Activated CD4-positive, alpha-beta T cell treated with anti-CD3 and anti-CD28 coated beads, Interleukin-2, amount 10 ng/mL, durations not matched to agents 24 days and 14 days (primary cell): ENCODE measurements around the gene AGAP5. TPM values are rescaled to one million over a fixed set of nuclear protein-coding genes. Genes with fewer than 3 reads are reported as not detected.

Experiments used
- DNase-seq: peaks from one replicate; pipeline ENCODE4 v3.0.0; 2022
- H3K27ac Mint-ChIP-seq: one replicate; pipeline ENCODE4 v1.8.0; 2022; ENCODE audit warnings: mild to moderate bottlenecking, mixed read lengths
- H3K27me3 Mint-ChIP-seq: one replicate; pipeline ENCODE4 v1.8.0; 2022; ENCODE audit warnings: mixed read lengths
- H3K36me3 Mint-ChIP-seq: one replicate; pipeline ENCODE4 v1.8.0; 2022; ENCODE audit warnings: low read depth, mild to moderate bottlenecking, mixed read lengths
- H3K4me1 Mint-ChIP-seq: one replicate; pipeline ENCODE4 v1.8.0; 2021; ENCODE audit warnings: mixed read lengths
- H3K4me3 Mint-ChIP-seq: one replicate; pipeline ENCODE4 v1.8.0; 2022; ENCODE audit warnings: mild to moderate bottlenecking, moderate library complexity, mixed read lengths
- H3K9me3 Mint-ChIP-seq: one replicate; pipeline ENCODE4 v1.8.0; 2021; ENCODE audit warnings: mixed read lengths
- intact Hi-C: fragments of 100-400 bp; cut with micrococcal nuclease; formaldehyde crosslinking; loops from one replicate; pipeline ENCODE4 v1.15.1; 2023
- total RNA-seq: library from RNA; stranded (reverse); gene quantifications from 2 replicates; pipeline ENCODE4 v1.2.3, GENCODE V29; 2022

The AGAP5 gene
- total RNA-seq, 1 donor from 2014 or later = 13.9 TPM

GRCh38 chr10:73655257-73655989 is 42.5 kb downstream of the AGAP5 start:
- intact Hi-C loops = no loop called here
- Mint-ChIP-seq H3K4me3 (no peak overlapping the region), H3K4me1 (peaks cover 7% of the 10 kb centered on the region)

GRCh38 chr10:73653701-73654100 is 44.2 kb downstream of the AGAP5 start:
- Mint-ChIP-seq H3K9me3 (no peaks in the 10 kb centered on the region), H3K27ac (no peak overlapping the region), H3K27me3 (peaks cover 3% of the 10 kb centered on the region), H3K4me1 (peaks cover 7% of the 10 kb centered on the region), H3K36me3 (no peaks in the 10 kb centered on the region), H3K4me3 (no peak overlapping the region)
- intact Hi-C loops = no loop called here
- no peak for DNase-seq

More at GRCh38 chr10:73655257-73655989, 42.5 kb downstream of the AGAP5 start:
- Mint-ChIP-seq H3K36me3 (no peaks in the 10 kb centered on the region), H3K9me3 (no peaks in the 10 kb centered on the region), H3K27ac (no peak overlapping the region), H3K27me3 (peaks cover 3% of the 10 kb centered on the region)
- DNase-seq = no peak

GRCh38 chr10:73653195-73653594 is 44.7 kb downstream of the AGAP5 start:
- H3K9me3 Mint-ChIP-seq = no peaks in the 10 kb centered on the region
- DNase-seq = no peak
- intact Hi-C loops = no loop called here
- no peak overlapping the region for H3K4me3 Mint-ChIP-seq
- peaks cover 3% of the 10 kb centered on the region for H3K27me3 Mint-ChIP-seq
- H3K4me1 Mint-ChIP-seq = peaks cover 7% of the 10 kb centered on the region
- no peak overlapping the region for H3K27ac Mint-ChIP-seq
- no peaks in the 10 kb centered on the region for H3K36me3 Mint-ChIP-seq

- intact Hi-C loops = no loop called here
- Mint-ChIP-seq H3K4me3 (no peak overlapping the region), H3K36me3 (no peaks in the 10 kb centered on the region), H3K27me3 (peaks cover 3% of the 10 kb centered on the region), H3K27ac (no peak overlapping the region), H3K4me1 (peaks cover 6% of the 10 kb centered on the region), H3K9me3 (no peaks in the 10 kb centered on the region)
- no peak for DNase-seq
These were observed 47.2 kb downstream of the AGAP5 start for GRCh38 chr10:73650537-73651331.

GRCh38 chr10:73649876-73650536 is 47.9 kb downstream of the AGAP5 start:
- no peaks in the 10 kb centered on the region for H3K9me3 Mint-ChIP-seq
- peaks cover 5% of the 10 kb centered on the region for H3K27me3 Mint-ChIP-seq
- H3K4me3 Mint-ChIP-seq = no peak overlapping the region
- no peak overlapping the region for H3K27ac Mint-ChIP-seq
- peaks cover 7% of the 10 kb centered on the region for H3K4me1 Mint-ChIP-seq
- intact Hi-C loops = no loop called here
- no peak for DNase-seq
- H3K36me3 Mint-ChIP-seq = no peaks in the 10 kb centered on the region

- H3K4me1 Mint-ChIP-seq = peaks cover 13% of the 10 kb centered on the region
- H3K9me3 Mint-ChIP-seq = no peaks in the 10 kb centered on the region
- H3K27me3 Mint-ChIP-seq = peaks cover 7% of the 10 kb centered on the region
- no peaks in the 10 kb centered on the region for H3K36me3 Mint-ChIP-seq
- DNase-seq = no peak
- H3K4me3 Mint-ChIP-seq = no peak overlapping the region
- no peak overlapping the region for H3K27ac Mint-ChIP-seq
- intact Hi-C loops = no loop called here
These were observed 48.7 kb downstream of the AGAP5 start for GRCh38 chr10:73648975-73649829.

- Mint-ChIP-seq H3K4me3 (peak overlapping the region; percentile 68), H3K4me1 (peaks cover 21% of the 10 kb centered on the region), H3K36me3 (no peaks in the 10 kb centered on the region), H3K9me3 (no peaks in the 10 kb centered on the region), H3K27me3 (peaks cover 7% of the 10 kb centered on the region), H3K27ac (no peak overlapping the region)
- DNase-seq = no peak
- intact Hi-C loops = no loop called here
These were observed 49.8 kb downstream of the AGAP5 start for GRCh38 chr10:73647875-73648651.

- DNase-seq = peak; percentile 77
- H3K4me1 Mint-ChIP-seq = peaks cover 21% of the 10 kb centered on the region
- peaks cover 7% of the 10 kb centered on the region for H3K27me3 Mint-ChIP-seq
- H3K36me3 Mint-ChIP-seq = no peaks in the 10 kb centered on the region
- no peak overlapping the region for H3K27ac Mint-ChIP-seq
- H3K4me3 Mint-ChIP-seq = peak overlapping the region; percentile 68
- intact Hi-C loops = no loop called here
- no peaks in the 10 kb centered on the region for H3K9me3 Mint-ChIP-seq
These were observed 50.6 kb downstream of the AGAP5 start for GRCh38 chr10:73647211-73647874.

GRCh38 chr10:73646598-73647041 is 51.3 kb downstream of the AGAP5 start:
- Mint-ChIP-seq H3K9me3 (no peaks in the 10 kb centered on the region), H3K27ac (no peak overlapping the region), H3K4me1 (peaks cover 21% of the 10 kb centered on the region), H3K36me3 (no peaks in the 10 kb centered on the region), H3K4me3 (no peak overlapping the region), H3K27me3 (peaks cover 7% of the 10 kb centered on the region)
- no peak for DNase-seq
- intact Hi-C loops = no loop called here

- intact Hi-C loops = no loop called here
These were observed 52.7 kb downstream of the AGAP5 start for GRCh38 chr10:73645251-73645650.

GRCh38 chr10:73644767-73645166 is 53.1 kb downstream of the AGAP5 start:
- H3K27ac Mint-ChIP-seq = peak overlapping the region; percentile 6

More at GRCh38 chr10:73645251-73645650, 52.7 kb downstream of the AGAP5 start:
- Mint-ChIP-seq H3K9me3 (no peaks in the 10 kb centered on the region), H3K4me3 (no peak overlapping the region), H3K27me3 (peaks cover 7% of the 10 kb centered on the region), H3K27ac (no peak overlapping the region), H3K4me1 (peaks cover 18% of the 10 kb centered on the region), H3K36me3 (no peaks in the 10 kb centered on the region)
- DNase-seq = no peak

GRCh38 chr10:73644015-73644743 is 53.7 kb downstream of the AGAP5 start:
- H3K9me3 Mint-ChIP-seq = no peaks in the 10 kb centered on the region
- H3K36me3 Mint-ChIP-seq = no peaks in the 10 kb centered on the region
- H3K4me3 Mint-ChIP-seq = peak overlapping the region; percentile 53
- H3K27ac Mint-ChIP-seq = peak overlapping the region; percentile 30
- intact Hi-C loops = loop anchor here (1.0 to 5.0 kb wide), 2 partner anchors 115 to 382 kb away; no protein-coding TSS in a partner anchor
- peak; percentile 84 for DNase-seq
- H3K27me3 Mint-ChIP-seq = peaks cover 7% of the 10 kb centered on the region
- peaks cover 18% of the 10 kb centered on the region for H3K4me1 Mint-ChIP-seq

More at GRCh38 chr10:73644767-73645166, 53.1 kb downstream of the AGAP5 start:
- no peaks in the 10 kb centered on the region for H3K9me3 Mint-ChIP-seq
- intact Hi-C loops = loop anchor here (1.0 to 5.0 kb wide), 2 partner anchors 115 to 382 kb away; no protein-coding TSS in a partner anchor
- H3K4me1 Mint-ChIP-seq = peaks cover 18% of the 10 kb centered on the region
- no peak overlapping the region for H3K4me3 Mint-ChIP-seq
- no peak for DNase-seq
- no peaks in the 10 kb centered on the region for H3K36me3 Mint-ChIP-seq
- H3K27me3 Mint-ChIP-seq = peaks cover 7% of the 10 kb centered on the region
